ENCODE results near the gene SPG11. TPM values are rescaled to one million over a fixed set of nuclear protein-coding genes. Genes with fewer than 3 reads are reported as not detected.
"Not testable (repeated sequence)": the region's sequence is repeated elsewhere in the genome, so short reads cannot be mapped to it uniquely, and the experiment has no call there.

SPG11 gene
- total RNA-seq, 1 donor from 2014 or later = 58.1 TPM

DNA sequence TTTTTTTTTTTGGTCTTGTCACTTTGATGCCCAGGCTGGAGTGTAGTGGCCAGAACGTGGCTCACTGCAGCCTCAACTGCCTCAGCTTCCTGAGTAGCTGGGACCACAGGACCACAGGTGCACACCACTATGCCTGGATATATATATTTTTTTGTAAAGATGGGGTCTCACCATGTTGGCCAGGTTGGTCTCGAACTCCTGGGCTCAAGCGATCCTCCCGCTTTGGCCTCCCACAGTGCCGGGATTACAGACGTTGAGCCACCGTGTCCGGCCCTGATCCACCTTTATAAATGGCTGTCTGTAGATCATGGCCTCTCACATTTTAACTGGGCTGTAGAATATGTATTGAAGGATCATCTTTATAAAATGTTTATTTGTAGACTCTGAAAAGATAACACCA is 128.4 kb downstream of the SPG11 start:
- Mint-ChIP-seq H3K27me3 (ENCODE audit: unreplicated experiment) (no peaks in the 10 kb centered on the region), H3K27ac (ENCODE audit: unreplicated experiment) (peak overlapping the region; percentile 42), H3K4me1 (ENCODE audit: unreplicated experiment) (peaks cover 25% of the 10 kb centered on the region), H3K36me3 (ENCODE audit: unreplicated experiment) (peaks cover 11% of the 10 kb centered on the region), H3K9me3 (ENCODE audit: unreplicated experiment) (no peaks in the 10 kb centered on the region), H3K4me3 (ENCODE audit: unreplicated experiment) (peak overlapping the region; percentile 86)
- DNase-seq (ENCODE audit: extremely low spot score, unreplicated experiment) = no peak
- TF ChIP-seq, protein P1, sequence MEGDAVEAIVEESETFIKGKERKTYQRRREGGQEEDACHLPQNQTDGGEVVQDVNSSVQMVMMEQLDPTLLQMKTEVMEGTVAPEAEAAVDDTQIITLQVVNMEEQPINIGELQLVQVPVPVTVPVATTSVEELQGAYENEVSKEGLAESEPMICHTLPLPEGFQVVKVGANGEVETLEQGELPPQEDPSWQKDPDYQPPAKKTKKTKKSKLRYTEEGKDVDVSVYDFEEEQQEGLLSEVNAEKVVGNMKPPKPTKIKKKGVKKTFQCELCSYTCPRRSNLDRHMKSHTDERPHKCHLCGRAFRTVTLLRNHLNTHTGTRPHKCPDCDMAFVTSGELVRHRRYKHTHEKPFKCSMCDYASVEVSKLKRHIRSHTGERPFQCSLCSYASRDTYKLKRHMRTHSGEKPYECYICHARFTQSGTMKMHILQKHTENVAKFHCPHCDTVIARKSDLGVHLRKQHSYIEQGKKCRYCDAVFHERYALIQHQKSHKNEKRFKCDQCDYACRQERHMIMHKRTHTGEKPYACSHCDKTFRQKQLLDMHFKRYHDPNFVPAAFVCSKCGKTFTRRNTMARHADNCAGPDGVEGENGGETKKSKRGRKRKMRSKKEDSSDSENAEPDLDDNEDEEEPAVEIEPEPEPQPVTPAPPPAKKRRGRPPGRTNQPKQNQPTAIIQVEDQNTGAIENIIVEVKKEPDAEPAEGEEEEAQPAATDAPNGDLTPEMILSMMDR (IDR thresholded peaks at IDR 0.05) = no peak

GRCh38 chr15:44532689-44533088 is 130.8 kb downstream of the SPG11 start:
- H3K4me3 Mint-ChIP-seq (ENCODE audit: unreplicated experiment) = no peak overlapping the region
- H3K27ac Mint-ChIP-seq (ENCODE audit: unreplicated experiment) = no peak overlapping the region
- no peaks in the 10 kb centered on the region for H3K27me3 Mint-ChIP-seq (ENCODE audit: unreplicated experiment)
- H3K9me3 Mint-ChIP-seq (ENCODE audit: unreplicated experiment) = no peaks in the 10 kb centered on the region
- H3K4me1 Mint-ChIP-seq (ENCODE audit: unreplicated experiment) = peaks cover 14% of the 10 kb centered on the region
- peaks cover 8% of the 10 kb centered on the region for H3K36me3 Mint-ChIP-seq (ENCODE audit: unreplicated experiment)
- DNase-seq (ENCODE audit: extremely low spot score, unreplicated experiment) = no peak
- TF ChIP-seq, protein P1 (IDR thresholded peaks at IDR 0.05) = no peak

DNA sequence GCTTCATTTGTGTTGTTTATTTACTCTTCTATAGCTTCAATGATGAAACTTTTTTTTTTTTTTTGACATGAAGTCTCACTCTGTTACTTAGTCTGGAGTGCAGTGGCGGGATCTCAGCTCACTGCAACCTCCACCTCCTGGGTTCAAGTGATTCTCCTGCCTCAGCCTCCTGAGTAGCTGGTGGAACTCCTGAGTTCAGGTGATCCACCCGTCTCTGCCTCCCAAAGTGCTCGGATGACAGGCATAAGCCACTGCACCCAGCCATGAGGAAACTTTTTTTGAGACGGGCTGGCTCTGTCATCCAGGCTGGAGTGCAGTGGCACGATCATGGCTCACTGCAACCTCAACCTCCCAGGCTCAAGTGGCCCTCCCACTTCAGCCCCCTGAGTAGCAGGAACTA is 131.2 kb downstream of the SPG11 start:
- not testable (repeated sequence) for H3K27me3 Mint-ChIP-seq (ENCODE audit: unreplicated experiment); H3K27ac Mint-ChIP-seq (ENCODE audit: unreplicated experiment); H3K4me3 Mint-ChIP-seq (ENCODE audit: unreplicated experiment); DNase-seq (ENCODE audit: extremely low spot score, unreplicated experiment); H3K9me3 Mint-ChIP-seq (ENCODE audit: unreplicated experiment)
- peaks cover 14% of the 10 kb centered on the region for H3K4me1 Mint-ChIP-seq (ENCODE audit: unreplicated experiment)
- H3K36me3 Mint-ChIP-seq (ENCODE audit: unreplicated experiment) = peaks cover 12% of the 10 kb centered on the region

DNA sequence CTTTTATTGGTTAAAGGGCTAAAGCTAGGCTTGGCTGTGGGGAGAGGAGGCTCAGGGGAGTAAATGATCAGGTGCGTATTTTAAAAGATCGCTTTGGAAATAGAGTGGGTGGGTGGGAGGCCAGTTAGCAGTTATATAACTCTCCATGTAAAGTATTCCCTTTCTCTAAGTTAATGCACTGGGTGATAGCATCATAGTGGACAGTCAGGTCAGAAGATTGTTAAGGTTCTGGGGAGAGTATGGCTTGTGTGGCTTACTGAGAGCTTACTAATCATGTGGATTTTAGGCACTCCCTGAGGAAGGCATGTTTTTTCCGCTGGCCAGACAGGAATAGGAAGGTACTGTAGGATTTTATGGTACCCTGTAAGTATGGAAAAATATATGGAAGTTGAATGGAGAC is 132.8 kb downstream of the SPG11 start:
- Mint-ChIP-seq H3K27ac (ENCODE audit: unreplicated experiment) (no peak overlapping the region), H3K36me3 (ENCODE audit: unreplicated experiment) (peaks cover 14% of the 10 kb centered on the region), H3K4me1 (ENCODE audit: unreplicated experiment) (peaks cover 9% of the 10 kb centered on the region), H3K4me3 (ENCODE audit: unreplicated experiment) (no peak overlapping the region), H3K9me3 (ENCODE audit: unreplicated experiment) (no peaks in the 10 kb centered on the region), H3K27me3 (ENCODE audit: unreplicated experiment) (no peaks in the 10 kb centered on the region)
- DNase-seq (ENCODE audit: extremely low spot score, unreplicated experiment) = no peak
- TF ChIP-seq, protein P1 (IDR thresholded peaks at IDR 0.05) = no peak

DNA sequence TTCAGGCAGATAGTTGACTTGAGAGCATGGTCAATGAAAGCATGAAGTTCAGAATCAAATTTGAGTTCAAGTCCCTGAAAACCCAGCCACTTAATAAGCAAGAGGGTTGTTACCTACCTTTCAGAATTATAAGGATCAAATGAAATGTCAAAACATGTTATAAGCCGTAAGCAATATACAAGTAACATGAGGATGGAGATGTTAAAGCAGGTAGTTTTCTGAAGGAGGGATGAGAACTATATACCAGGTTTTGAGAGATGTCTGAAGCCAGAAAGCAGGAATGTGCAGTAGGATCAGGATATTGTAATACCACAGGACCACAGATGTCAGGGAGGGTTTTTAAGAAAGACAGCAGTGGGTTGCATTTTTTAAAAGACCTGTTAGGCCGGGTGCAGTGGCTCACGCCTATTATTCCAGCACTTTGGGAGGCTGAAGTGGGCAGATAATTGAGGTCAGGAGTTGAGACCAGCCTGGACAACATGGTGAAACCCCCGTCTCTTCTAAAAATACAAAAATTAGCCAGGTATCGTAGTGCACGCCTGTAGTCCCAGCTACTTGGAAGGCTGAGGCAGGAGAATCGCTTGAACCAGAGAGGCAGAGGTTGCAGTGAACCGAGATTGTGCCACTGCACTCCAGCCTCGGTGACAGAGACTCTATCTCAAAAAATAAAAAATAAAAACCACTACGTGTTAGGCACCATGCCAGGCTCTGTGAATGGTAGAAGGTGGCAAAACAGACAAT is 133.4 kb downstream of the SPG11 start:
- Mint-ChIP-seq H3K4me1 (ENCODE audit: unreplicated experiment) (peaks cover 4% of the 10 kb centered on the region), H3K27me3 (ENCODE audit: unreplicated experiment) (no peaks in the 10 kb centered on the region), H3K27ac (ENCODE audit: unreplicated experiment) (no peak overlapping the region), H3K36me3 (ENCODE audit: unreplicated experiment) (peaks cover 12% of the 10 kb centered on the region), H3K4me3 (ENCODE audit: unreplicated experiment) (no peak overlapping the region), H3K9me3 (ENCODE audit: unreplicated experiment) (no peaks in the 10 kb centered on the region)
- TF ChIP-seq, protein P1 (IDR thresholded peaks at IDR 0.05) = no peak
- DNase-seq (ENCODE audit: extremely low spot score, unreplicated experiment) = no peak
